LNCaP clone FGC (cell line): ENCODE results near the gene TNK2.
"Not testable (repeated sequence)": the region's sequence is repeated elsewhere in the genome, so short reads cannot be mapped to it uniquely, and the experiment has no call there.

Experiments used
- DNase-seq: peaks from one replicate; pipeline ENCODE4 v3.0.0-alpha.2; 2011; ENCODE audit warnings: low read depth
- H3K4me3 ChIP-seq: 2 replicates; pipeline ENCODE4 v1.5.1; 2011; ENCODE audit warnings: mild to moderate bottlenecking, low read depth, low read length, control low read depth
- TF ChIP-seq, protein P1 (sequence below): IDR thresholded peaks from 2 replicates; pipeline ENCODE4 v1.5.1; 2012; ENCODE audit warnings: mild to moderate bottlenecking; ENCODE audit not compliant: control insufficient read depth, insufficient read depth; ENCODE audit errors: extremely low read depth

Gene TNK2

GRCh38 chr3:195820186-195820585 lies 88.2 kb downstream of the TNK2 start:
- H3K4me3 ChIP-seq: no peak overlapping the region
- DNase-seq: no peak
- TF ChIP-seq, protein P1, sequence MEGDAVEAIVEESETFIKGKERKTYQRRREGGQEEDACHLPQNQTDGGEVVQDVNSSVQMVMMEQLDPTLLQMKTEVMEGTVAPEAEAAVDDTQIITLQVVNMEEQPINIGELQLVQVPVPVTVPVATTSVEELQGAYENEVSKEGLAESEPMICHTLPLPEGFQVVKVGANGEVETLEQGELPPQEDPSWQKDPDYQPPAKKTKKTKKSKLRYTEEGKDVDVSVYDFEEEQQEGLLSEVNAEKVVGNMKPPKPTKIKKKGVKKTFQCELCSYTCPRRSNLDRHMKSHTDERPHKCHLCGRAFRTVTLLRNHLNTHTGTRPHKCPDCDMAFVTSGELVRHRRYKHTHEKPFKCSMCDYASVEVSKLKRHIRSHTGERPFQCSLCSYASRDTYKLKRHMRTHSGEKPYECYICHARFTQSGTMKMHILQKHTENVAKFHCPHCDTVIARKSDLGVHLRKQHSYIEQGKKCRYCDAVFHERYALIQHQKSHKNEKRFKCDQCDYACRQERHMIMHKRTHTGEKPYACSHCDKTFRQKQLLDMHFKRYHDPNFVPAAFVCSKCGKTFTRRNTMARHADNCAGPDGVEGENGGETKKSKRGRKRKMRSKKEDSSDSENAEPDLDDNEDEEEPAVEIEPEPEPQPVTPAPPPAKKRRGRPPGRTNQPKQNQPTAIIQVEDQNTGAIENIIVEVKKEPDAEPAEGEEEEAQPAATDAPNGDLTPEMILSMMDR: no peak

DNA sequence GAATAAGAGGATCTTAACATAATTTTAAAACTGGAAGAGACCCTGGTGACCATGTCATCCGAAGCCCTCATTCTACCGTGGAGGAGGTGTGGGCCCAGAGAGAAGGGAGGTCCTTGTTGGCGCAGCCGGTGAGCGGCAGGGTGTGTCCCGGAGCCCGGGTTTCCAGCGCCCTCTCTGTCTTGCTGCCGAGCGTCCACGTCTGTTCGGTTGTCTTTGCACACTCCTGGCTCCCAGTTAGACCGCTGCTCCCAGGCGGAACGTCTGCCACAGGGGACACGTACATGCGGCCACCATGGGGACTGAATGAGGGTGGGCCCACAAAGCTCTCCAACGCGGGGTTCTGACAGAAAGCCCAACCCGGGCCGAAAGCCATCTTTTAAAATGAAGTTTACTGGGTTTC lies 90.0 kb downstream of the TNK2 start:
- TF ChIP-seq, protein P1: no peak
- no peak overlapping the region for H3K4me3 ChIP-seq
- no peak for DNase-seq

DNA sequence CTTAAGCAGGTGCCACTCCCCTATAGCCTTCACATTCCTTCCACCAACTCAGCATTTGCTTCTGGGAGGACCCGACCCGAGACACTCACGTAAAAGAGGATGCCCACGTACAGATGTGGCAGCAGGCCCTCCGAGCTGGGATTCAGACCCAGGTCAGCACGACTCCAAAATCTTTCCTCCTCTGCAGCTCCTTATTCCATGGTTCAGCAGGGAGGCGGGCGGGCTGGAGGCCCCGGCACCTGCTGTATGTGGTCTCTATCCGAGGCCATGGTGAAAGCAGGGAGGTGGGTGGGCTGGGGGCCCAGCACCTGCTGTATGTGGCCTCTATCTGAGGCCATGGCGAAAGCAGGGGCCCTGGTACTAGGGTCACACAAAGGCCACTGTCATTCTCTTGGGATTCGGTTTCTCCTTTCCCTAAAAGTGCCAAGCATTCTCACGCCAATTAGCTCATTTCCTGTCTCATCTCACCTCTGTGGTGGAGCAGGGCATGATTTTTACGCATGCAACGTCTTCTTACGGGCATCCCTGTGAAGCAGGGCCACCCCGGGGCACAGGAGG lies 90.7 kb downstream of the TNK2 start:
- TF ChIP-seq, protein P1: no peak
- no peak for DNase-seq
- H3K4me3 ChIP-seq: no peak overlapping the region

DNA sequence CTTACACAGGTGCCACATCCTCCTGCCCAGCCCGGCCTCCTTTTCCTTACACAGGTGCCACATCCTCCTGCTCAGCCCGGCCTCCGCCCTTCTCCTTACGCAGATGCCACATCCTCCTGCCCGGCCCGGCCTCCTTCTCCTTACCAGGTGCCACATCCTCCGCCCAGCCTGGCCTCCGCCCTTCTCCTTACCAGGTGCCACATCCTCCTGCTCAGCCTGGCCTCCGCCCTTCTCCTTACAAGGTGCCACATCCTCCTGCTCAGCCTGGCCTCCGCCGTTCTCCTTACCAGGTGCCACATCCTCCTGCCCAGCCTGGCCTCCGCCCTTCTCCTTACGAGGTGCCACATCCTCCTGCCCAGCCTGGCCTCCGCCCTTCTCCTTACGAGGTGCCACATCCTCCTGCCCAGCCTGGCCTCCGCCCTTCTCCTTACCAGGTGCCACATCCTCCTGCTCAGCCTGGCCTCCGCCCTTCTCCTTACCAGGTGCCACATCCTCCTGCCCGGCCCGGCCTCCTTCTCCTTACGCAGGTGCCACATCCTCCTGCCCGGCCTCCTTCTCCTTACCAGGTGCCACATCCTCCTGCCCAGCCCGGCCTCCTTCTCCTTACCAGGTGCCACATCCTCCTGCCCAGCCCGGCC lies 92.0 kb downstream of the TNK2 start:
- not testable (repeated sequence) for DNase-seq, H3K4me3 ChIP-seq

GRCh38 chr3:195815169-195815771 lies 93.1 kb downstream of the TNK2 start:
- no peak for DNase-seq
- no peak overlapping the region for H3K4me3 ChIP-seq
- TF ChIP-seq, protein P1: no peak

DNA sequence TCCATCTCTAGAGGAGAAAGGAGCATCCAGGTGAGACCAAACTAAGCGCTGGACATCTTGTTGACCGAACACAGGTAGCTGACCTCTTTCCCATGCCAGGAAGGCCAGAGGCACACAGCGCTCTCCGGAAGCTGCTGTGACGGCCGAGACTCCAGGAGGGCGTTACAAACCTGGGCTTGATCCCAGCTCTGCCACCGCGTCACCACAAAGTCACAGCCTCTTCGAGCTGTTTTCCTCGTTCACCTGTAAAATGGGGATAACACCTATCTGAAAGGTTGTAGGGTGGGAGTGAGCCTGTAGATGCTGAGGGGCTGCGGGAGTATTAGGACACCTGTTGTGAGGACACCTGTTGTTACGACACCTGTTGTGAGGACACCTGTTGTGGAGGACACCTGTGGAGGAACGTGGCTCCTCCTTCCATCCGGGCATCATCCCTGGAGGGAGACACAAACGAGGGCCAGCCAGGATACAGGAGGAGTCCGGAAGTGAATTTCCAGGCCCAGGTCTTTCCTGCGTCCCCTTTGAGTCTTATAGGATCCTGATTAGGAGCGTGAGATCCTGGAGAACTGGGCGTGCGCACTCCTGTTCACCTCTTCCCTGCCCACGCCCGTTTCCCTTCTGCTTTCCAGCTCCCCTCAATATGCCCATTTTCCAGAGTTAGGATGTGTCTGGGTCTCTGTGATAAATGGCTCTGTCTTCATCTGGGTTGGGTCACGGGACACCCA lies 94.3 kb downstream of the TNK2 start:
- TF ChIP-seq, protein P1: no peak
- no peak for DNase-seq

More for the DNA sequence above, 94.3 kb downstream of the TNK2 start:
- H3K4me3 ChIP-seq: no peak overlapping the region
